K562 (cell line): ENCODE results near the gene NUPR1. TPM values are rescaled to one million over a fixed set of nuclear protein-coding genes. Genes with fewer than 3 reads are reported as not detected.

Experiments
- ARID1B ChIP-seq: fragments of 450-650 bp; IDR thresholded peaks from 2 replicates; pipeline ENCODE4 v1.6.1; 2016; ENCODE audit warnings: antibody characterized with exemption, mild to moderate bottlenecking, inconsistent platforms
- BRD4 ChIP-seq: fragments of 200-600 bp; sonication (generic); IDR thresholded peaks from 2 replicates; pipeline ENCODE4 v1.6.1; 2017; ENCODE audit warnings: inconsistent platforms
- CBFB ChIP-seq: sonication (generic); formaldehyde crosslinking; IDR thresholded peaks from 2 replicates; pipeline ENCODE4 v1.4.0; 2020; ENCODE audit warnings: mild to moderate bottlenecking, missing genetic modification reagents
- CTCF ChIP-seq, 3 experiments: IDR thresholded peaks in 2 of 3; conservative IDR thresholded peaks in 1 of 3; 2 replicates each; pipeline ENCODE4 v1.5.1; 2011 to 2012; ENCODE audit warnings: low read length in 3 of 3, mild to moderate bottlenecking in 3 of 3, control low read depth in 2 of 3, improper control_type of control experiment in 1 of 3, inconsistent platforms in 1 of 3, low read depth in 1 of 3, mixed read lengths in 1 of 3, moderate library complexity in 1 of 3; ENCODE audit not compliant: insufficient read depth in 2 of 3
- FOXA1 ChIP-seq: fragments of 450-650 bp; IDR thresholded peaks from 2 replicates; pipeline ENCODE4 v1.6.1; 2016; ENCODE audit warnings: mild to moderate bottlenecking, borderline replicate concordance
- HDAC3 ChIP-seq: fragments of 450-650 bp; IDR thresholded peaks from 2 replicates; pipeline ENCODE4 v1.6.1; 2018; ENCODE audit warnings: borderline replicate concordance, mild to moderate bottlenecking, moderate library complexity; ENCODE audit not compliant: partially characterized antibody
- HNRNPL ChIP-seq: fragments of 200-400 bp; formaldehyde crosslinking; IDR thresholded peaks from 2 replicates; pipeline ENCODE4 v1.6.1; 2017; ENCODE audit warnings: low read depth, mild to moderate bottlenecking, low read length
- HNRNPUL1 ChIP-seq: fragments of 200-400 bp; formaldehyde crosslinking; IDR thresholded peaks from 2 replicates; pipeline ENCODE4 v1.6.1; 2017; ENCODE audit warnings: low read length
- RAD51 ChIP-seq: fragments of 450-650 bp; IDR thresholded peaks from 2 replicates; pipeline ENCODE4 v1.7.1; 2016; ENCODE audit warnings: low read depth, mild to moderate bottlenecking, borderline replicate concordance
- RREB1 ChIP-seq: fragments of 250-450 bp; sonication (Bioruptor Pico); IDR thresholded peaks from 2 replicates; pipeline ENCODE4 v1.4.0; 2020
- THAP7 ChIP-seq: fragments of 250-450 bp; sonication (Bioruptor Pico); IDR thresholded peaks from 2 replicates; pipeline ENCODE4 v1.5.0; 2021
- TOE1 ChIP-seq, 2 experiments: fragments of 450-650 bp in 1 of 2; sonication (generic) in 1 of 2; formaldehyde crosslinking in 1 of 2; IDR thresholded peaks; 2 replicates each; pipeline versions ENCODE4 v1.7.1 to v1.8.0; 2016 to 2022; ENCODE audit warnings: borderline replicate concordance in 2 of 2, mild to moderate bottlenecking in 2 of 2, antibody characterized with exemption in 1 of 2, inconsistent platforms in 1 of 2, low read depth in 1 of 2, missing genetic modification reagents in 1 of 2, moderate library complexity in 1 of 2
- ZBTB34 ChIP-seq: fragments of 250-450 bp; sonication (Bioruptor Pico); IDR thresholded peaks from 2 replicates; pipeline ENCODE4 v1.8.0; 2021; ENCODE audit warnings: mild to moderate bottlenecking, moderate library complexity
- ZFP30 ChIP-seq: fragments of 250-450 bp; sonication (Bioruptor Pico); IDR thresholded peaks from 2 replicates; pipeline ENCODE4 v1.8.0; 2022; ENCODE audit warnings: moderate library complexity, mild to moderate bottlenecking, inconsistent platforms, borderline replicate concordance
- ZNF146 ChIP-seq: IDR thresholded peaks from one replicate; pipeline ENCODE4 v1.6.1; 2018; ENCODE audit warnings: missing compliant biosample characterization; ENCODE audit not compliant: unreplicated experiment
- ZNF668 ChIP-seq: fragments of 250-450 bp; sonication (Bioruptor Pico); IDR thresholded peaks from 2 replicates; pipeline ENCODE4 v1.8.0; 2022; ENCODE audit warnings: mild to moderate bottlenecking, inconsistent platforms
- polyA plus RNA-seq, 8 experiments: library from polyadenylated mRNA; depleted of rRNA in 4 of 8; stranded (reverse) in 5 of 8; unstranded in 3 of 8; fragments of >200 nt; fragmentation: Nextera tagmentation in 2 of 8; fragmentation: Illumina TruSeq in 1 of 8; extraction: Ambion mirVana in 2 of 8; extraction: Trizol in 1 of 8; gene quantifications; 2 replicates each; pipeline versions ENCODE4 v1.2.1 to v1.2.3, GENCODE V29; 2011 to 2014; ENCODE audit warnings: inconsistent platforms in 1 of 8, missing spikeins in 1 of 8
- total RNA-seq, 7 experiments: library from RNA; depleted of rRNA in 6 of 7; stranded (reverse); fragments of >200 nt in 6 of 7; fragmentation: Illumina TruSeq in 2 of 7; extraction: Trizol in 2 of 7; gene quantifications; 2 replicates each; pipeline versions ENCODE4 v1.2.1 to v1.2.3, GENCODE V29; 2011 to 2021; ENCODE audit warnings: low replicate concordance in 1 of 7
- TF ChIP-seq, protein P1 (sequence below): fragments of 450-650 bp; formaldehyde crosslinking; IDR thresholded peaks from 2 replicates; pipeline ENCODE4 v1.4.0; 2022; ENCODE audit warnings: missing genetic modification characterization

The NUPR1 gene
- total and polyA plus RNA-seq, 9 of the 15 experiments (the other 6 are each of a cell fraction or from before 2014, with no cell fraction given) = 0.07 to 1.5 (median 0.27) TPM

DNA sequence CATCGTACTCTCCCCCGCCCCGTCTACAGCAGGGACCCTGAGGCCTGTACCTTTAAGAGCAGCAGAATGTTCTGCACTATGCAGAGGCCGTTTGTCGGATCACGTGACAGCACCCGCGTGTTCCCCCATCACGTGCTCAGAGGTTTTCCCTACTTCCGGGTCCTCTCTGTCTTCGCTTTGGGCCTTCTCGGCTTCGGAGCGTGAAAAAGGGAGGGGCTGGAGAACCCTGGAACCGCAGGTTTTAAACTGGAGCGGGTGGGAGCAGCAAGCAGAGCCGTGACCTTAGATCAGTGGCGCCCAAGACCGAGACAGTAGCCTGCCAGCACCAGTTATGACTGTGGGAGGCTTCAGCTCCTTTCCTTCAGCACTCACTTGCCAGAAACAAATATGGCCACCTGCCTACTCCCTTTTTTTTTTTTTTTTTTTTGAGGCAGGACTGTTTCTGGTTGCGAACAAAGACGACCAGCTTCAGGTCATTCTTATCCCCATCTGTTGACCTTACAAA is 46.8 kb downstream of the NUPR1 start, which contains the start of gene CLN3 (continued):
- TF ChIP-seq ZBTB34 (CRISPR knock-in tag) (no peak), CTCF (IDR thresholded peaks at IDR 0.05 in 2 of 3, conservative IDR thresholded peaks at IDR 0.05 in 1 of 3; ENCODE audit: insufficient read depth in 2 of 3, low read depth in 1 of 3, low read length in 3 of 3) (no peak; a peak in 1 of 6 replicates), ARID1B (no peak; the same call in 1 of the 2 replicates), HDAC3 (no peak), ZFP30 (CRISPR knock-in tag) (no peak), HNRNPUL1 (no peak), RAD51 (peak; percentile 100), BRD4 (no peak), RREB1 (CRISPR knock-in tag) (no peak), ZNF146 (CRISPR knock-in tag) (no peak), FOXA1 (no peak), HNRNPL (no peak), CBFB (no peak), THAP7 (no peak), ZNF668 (no peak), TOE1 (IDR thresholded peaks at IDR 0.05; ENCODE audit: borderline replicate concordance) (peak; percentile 100), TOE1 (CRISPR knock-in tag; IDR thresholded peaks at IDR 0.05; ENCODE audit: borderline replicate concordance, low read depth) (no peak)
- TF ChIP-seq, protein P1, sequence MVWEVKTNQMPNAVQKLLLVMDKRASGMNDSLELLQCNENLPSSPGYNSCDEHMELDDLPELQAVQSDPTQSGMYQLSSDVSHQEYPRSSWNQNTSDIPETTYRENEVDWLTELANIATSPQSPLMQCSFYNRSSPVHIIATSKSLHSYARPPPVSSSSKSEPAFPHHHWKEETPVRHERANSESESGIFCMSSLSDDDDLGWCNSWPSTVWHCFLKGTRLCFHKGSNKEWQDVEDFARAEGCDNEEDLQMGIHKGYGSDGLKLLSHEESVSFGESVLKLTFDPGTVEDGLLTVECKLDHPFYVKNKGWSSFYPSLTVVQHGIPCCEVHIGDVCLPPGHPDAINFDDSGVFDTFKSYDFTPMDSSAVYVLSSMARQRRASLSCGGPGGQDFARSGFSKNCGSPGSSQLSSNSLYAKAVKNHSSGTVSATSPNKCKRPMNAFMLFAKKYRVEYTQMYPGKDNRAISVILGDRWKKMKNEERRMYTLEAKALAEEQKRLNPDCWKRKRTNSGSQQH (CRISPR knock-in tag) = no peak
